ENCODE measurements around the gene ZEB2. TPM values are rescaled to one million over a fixed set of nuclear protein-coding genes. Genes with fewer than 3 reads are reported as not detected.

Gene ZEB2
- total and polyA plus RNA-seq, 2 donors (not counting 3 experiments of a cell fraction or from before 2014, with no cell fraction given): 17.9 to 49.6 TPM

DNA sequence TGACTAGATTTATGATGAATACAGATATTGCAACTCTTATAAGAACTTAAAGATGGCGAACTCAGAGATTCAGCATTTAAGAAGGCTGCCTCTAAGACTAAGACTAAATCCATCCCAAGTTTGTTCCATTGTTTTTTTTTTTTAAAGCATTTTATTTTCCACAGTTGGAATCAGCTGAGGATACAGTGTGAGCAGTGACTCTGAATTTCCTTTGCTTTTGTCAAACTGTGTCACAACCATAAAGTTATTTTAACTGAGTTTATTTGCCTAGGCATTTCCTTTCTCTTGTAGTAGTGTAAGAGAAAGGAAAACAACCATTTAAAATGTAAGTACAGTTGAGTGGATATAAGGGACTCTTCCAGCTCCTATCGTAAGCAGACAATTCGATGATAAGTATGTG, 63.9 kb downstream of the ZEB2 start:
- no peaks in the 10 kb centered on the region for H3K9me1 ChIP-seq (replicated peaks; ENCODE audit: control insufficient read depth, extremely low read depth, insufficient read depth, low read length)
- intact Hi-C loops (cut with micrococcal nuclease): loop anchor here (10.0 kb wide), 1 partner anchor 549 kb away; no protein-coding TSS in a partner anchor
- peak overlapping the region; percentile 19 for H3K27ac ChIP-seq (ENCODE audit: insufficient read depth, low read depth, low read length)
- no peak overlapping the region for H3K9ac ChIP-seq (replicated peaks; ENCODE audit: extremely low read depth, insufficient read depth, low read length)
- ChIA-PET CTCF (interaction anchor here (1.5 to 1.9 kb wide), 2 partner anchors 13 to 1297 kb away, joined by 3 to 5 read pairs; no protein-coding TSS in a partner anchor), POLR2A (no interaction called here)
- BruUV-seq (replicated peaks): no TSS peak
- H3K4me1 ChIP-seq (ENCODE audit: control insufficient read depth, extremely low read depth, insufficient read depth, low read length): peaks cover 70% of the 10 kb centered on the region
- DNase-seq (ENCODE audit: low read depth, low spot score) (peak; percentile 83), FAIRE-seq (no peak)
- no peaks in the 10 kb centered on the region for H3K36me3 ChIP-seq (ENCODE audit: control insufficient read depth in 2 of 2, extremely low read depth in 1 of 2, insufficient read depth in 2 of 2, low read length in 2 of 2)
- peak overlapping the region; percentile 43 for H3K4me2 ChIP-seq (ENCODE audit: insufficient read depth, low read length)
- no peak overlapping the region for H3K4me3 ChIP-seq (replicated peaks in 1 of 3; ENCODE audit: insufficient read depth in 1 of 3, low read depth in 1 of 3, low read length in 3 of 3)
- dilution Hi-C loops (cut with MboI; ENCODE audit: extremely low pct_ligation_motif_present, low sequenced_read_pairs): no loop called here
- TF ChIP-seq POLR2A (IDR thresholded peaks at IDR 0.05; ENCODE audit: low read depth, low read length): no peak
- TF ChIP-seq, protein P1, sequence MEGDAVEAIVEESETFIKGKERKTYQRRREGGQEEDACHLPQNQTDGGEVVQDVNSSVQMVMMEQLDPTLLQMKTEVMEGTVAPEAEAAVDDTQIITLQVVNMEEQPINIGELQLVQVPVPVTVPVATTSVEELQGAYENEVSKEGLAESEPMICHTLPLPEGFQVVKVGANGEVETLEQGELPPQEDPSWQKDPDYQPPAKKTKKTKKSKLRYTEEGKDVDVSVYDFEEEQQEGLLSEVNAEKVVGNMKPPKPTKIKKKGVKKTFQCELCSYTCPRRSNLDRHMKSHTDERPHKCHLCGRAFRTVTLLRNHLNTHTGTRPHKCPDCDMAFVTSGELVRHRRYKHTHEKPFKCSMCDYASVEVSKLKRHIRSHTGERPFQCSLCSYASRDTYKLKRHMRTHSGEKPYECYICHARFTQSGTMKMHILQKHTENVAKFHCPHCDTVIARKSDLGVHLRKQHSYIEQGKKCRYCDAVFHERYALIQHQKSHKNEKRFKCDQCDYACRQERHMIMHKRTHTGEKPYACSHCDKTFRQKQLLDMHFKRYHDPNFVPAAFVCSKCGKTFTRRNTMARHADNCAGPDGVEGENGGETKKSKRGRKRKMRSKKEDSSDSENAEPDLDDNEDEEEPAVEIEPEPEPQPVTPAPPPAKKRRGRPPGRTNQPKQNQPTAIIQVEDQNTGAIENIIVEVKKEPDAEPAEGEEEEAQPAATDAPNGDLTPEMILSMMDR (IDR thresholded peaks at IDR 0.05; ENCODE audit: extremely low read depth in 1 of 2, insufficient read depth in 1 of 2, low read depth in 1 of 2, low read length in 2 of 2): no peak
- no peak for TF ChIP-seq JUN (IDR thresholded peaks at IDR 0.05; ENCODE audit: borderline replicate concordance, insufficient read depth, insufficient read length, low read depth)
- TF ChIP-seq FOS (IDR thresholded peaks at IDR 0.05; ENCODE audit: borderline replicate concordance, insufficient read depth, low read length): no peak
- no peak for TF ChIP-seq EZH2 (IDR thresholded peaks at IDR 0.05; ENCODE audit: borderline replicate concordance, low read depth, low read length, severe bottlenecking)
- no peak for TF ChIP-seq POLR2AphosphoS5 (IDR thresholded peaks at IDR 0.05; ENCODE audit: insufficient read depth, low read depth, low read length)
- TF ChIP-seq GATA2 (IDR thresholded peaks at IDR 0.05; ENCODE audit: insufficient read depth, insufficient read length, low read depth, low read length): no peak
- TF ChIP-seq, protein P2, sequence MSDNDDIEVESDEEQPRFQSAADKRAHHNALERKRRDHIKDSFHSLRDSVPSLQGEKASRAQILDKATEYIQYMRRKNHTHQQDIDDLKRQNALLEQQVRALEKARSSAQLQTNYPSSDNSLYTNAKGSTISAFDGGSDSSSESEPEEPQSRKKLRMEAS (IDR thresholded peaks at IDR 0.05; ENCODE audit: insufficient read depth, insufficient read length): no peak
- no peak for TF ChIP-seq MYC (IDR thresholded peaks at IDR 0.05; ENCODE audit: low read depth, low read length)
- H2AFZ ChIP-seq (ENCODE audit: low read depth, low read length): no peak overlapping the region
- no peaks in the 10 kb centered on the region for H4K20me1 ChIP-seq (replicated peaks; ENCODE audit: control insufficient read depth, extremely low read depth, insufficient read depth, low read length)
- H3K27me3 ChIP-seq (ENCODE audit: control insufficient read depth in 2 of 2, insufficient read depth in 2 of 2, low read length in 2 of 2): no peaks in the 10 kb centered on the region
- H3K9me3 ChIP-seq (replicated peaks; ENCODE audit: control insufficient read depth, insufficient read depth, low read length): no peaks in the 10 kb centered on the region
- H3K79me2 ChIP-seq (ENCODE audit: control insufficient read depth, insufficient read depth, low read length): peaks cover 21% of the 10 kb centered on the region

Data from endothelial cell of umbilical vein (primary cell).